K562 (cell line): Measurements from ENCODE around the gene ABLIM2. TPM values are rescaled to one million over a fixed set of nuclear protein-coding genes. Genes with fewer than 3 reads are reported as not detected.

Source experiments
- FUS ChIP-seq: fragments of 200-400 bp; formaldehyde crosslinking; optimal IDR thresholded peaks from 2 replicates; pipeline ENCODE3; 2017; ENCODE audit warnings: low read depth, low read length
- HDGF ChIP-seq: fragments of 450-650 bp; IDR thresholded peaks from 2 replicates; pipeline ENCODE4 v1.6.1; 2016
- polyA plus RNA-seq, 8 experiments: library from polyadenylated mRNA; depleted of rRNA in 4 of 8; stranded (reverse) in 5 of 8; unstranded in 3 of 8; fragments of >200 nt; fragmentation: Nextera tagmentation in 2 of 8; fragmentation: Illumina TruSeq in 1 of 8; extraction: Ambion mirVana in 2 of 8; extraction: Trizol in 1 of 8; gene quantifications; 2 replicates each; pipeline versions ENCODE4 v1.2.1 to v1.2.3, GENCODE V29; 2011 to 2014; ENCODE audit warnings: inconsistent platforms in 1 of 8, missing spikeins in 1 of 8
- total RNA-seq, 7 experiments: library from RNA; depleted of rRNA in 6 of 7; stranded (reverse); fragments of >200 nt in 6 of 7; fragmentation: Illumina TruSeq in 2 of 7; extraction: Trizol in 2 of 7; gene quantifications; 2 replicates each; pipeline versions ENCODE4 v1.2.1 to v1.2.3, GENCODE V29; 2011 to 2021; ENCODE audit warnings: low replicate concordance in 1 of 7
- TF ChIP-seq, protein P1 (sequence below), 2 experiments: fragments of 450-650 bp; IDR thresholded peaks; 2 replicates each; pipeline ENCODE4 v1.6.1; 2016; ENCODE audit warnings: mild to moderate bottlenecking in 2 of 2, borderline replicate concordance in 1 of 2, low read depth in 1 of 2, moderate library complexity in 1 of 2

Gene ABLIM2
- total and polyA plus RNA-seq, 9 of the 15 experiments (the other 6 are each of a cell fraction or from before 2014, with no cell fraction given), result not detected

- TF ChIP-seq, protein P1, sequence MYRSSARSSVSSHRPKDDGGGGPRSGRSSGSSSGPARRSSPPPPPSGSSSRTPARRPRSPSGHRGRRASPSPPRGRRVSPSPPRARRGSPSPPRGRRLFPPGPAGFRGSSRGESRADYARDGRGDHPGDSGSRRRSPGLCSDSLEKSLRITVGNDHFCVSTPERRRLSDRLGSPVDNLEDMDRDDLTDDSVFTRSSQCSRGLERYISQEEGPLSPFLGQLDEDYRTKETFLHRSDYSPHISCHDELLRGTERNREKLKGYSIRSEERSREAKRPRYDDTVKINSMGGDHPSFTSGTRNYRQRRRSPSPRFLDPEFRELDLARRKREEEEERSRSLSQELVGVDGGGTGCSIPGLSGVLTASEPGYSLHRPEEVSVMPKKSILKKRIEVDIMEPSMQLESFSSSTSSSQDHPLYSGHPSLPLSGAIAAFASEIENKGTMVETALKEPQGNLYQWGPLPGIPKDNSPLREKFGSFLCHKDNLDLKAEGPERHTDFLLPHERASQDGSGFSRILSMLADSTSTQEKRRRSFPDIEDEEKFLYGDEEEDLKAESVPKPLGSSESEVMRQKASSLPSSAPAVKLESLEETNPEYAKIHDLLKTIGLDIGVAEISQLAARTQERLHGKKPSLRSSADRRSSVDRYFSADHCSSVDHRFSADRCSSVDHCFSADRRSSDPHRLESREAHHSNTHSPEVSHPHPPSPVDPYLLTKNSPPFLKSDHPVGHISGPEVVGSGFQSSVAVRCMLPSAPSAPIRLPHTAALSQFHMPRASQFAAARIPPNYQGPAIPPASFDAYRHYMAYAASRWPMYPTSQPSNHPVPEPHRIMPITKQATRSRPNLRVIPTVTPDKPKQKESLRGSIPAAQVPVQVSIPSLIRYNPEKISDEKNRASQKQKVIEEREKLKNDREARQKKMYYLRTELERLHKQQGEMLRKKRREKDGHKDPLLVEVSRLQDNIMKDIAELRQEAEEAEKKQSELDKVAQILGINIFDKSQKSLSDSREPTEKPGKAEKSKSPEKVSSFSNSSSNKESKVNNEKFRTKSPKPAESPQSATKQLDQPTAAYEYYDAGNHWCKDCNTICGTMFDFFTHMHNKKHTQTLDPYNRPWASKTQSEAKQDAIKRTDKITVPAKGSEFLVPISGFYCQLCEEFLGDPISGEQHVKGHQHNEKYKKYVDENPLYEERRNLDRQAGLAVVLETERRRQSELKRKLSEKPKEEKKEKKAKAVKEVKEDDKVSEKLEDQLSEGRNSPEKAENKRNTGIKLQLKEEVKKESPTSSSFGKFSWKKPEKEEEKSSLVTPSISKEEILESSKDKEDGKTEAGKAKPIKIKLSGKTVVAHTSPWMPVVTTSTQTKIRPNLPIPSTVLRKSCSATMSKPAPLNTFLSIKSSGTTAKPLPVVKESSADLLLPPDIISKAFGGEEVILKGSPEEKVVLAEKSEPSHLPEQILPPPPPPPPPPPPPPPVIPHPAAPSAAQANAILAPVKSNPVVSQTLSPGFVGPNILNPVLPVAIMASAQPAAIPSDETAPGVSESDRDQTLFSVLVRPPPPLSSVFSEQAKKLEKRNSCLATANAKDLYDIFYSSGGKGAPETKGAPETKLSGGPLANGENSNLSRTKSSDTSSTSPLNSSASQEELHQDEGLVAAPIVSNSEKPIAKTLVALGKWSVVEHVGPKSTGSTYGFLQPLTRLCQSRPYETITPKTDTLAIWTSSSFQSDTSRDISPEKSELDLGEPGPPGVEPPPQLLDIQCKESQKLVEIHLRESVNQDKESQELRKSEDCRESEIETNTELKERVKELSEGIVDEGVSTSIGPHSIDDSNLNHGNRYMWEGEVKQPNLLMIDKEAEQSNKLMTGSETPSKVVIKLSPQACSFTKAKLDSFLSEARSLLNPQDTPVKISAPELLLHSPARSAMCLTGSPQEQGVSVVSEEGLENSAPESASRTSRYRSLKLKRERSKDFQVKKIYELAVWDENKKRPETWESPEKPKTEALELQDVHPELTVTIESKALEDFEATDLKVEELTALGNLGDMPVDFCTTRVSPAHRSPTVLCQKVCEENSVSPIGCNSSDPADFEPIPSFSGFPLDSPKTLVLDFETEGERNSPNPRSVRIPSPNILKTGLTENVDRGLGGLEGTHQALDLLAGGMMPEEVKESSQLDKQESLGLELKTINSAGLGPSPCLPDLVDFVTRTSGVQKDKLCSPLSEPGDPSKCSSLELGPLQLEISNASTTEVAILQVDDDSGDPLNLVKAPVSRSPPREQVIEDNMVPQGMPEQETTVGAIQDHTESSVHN (IDR thresholded peaks at IDR 0.05; ENCODE audit: borderline replicate concordance in 1 of 2, low read depth in 1 of 2), result no peak
- TF ChIP-seq FUS (no peak), HDGF (no peak)
- TF ChIP-seq, all 486 proteins: peak for 3
Measured at GRCh38 chr4:7971881-7972500, 186.6 kb downstream of the ABLIM2 start (continued).
